Thymus (tissue), 11 donors: ENCODE results near the gene SPTBN1. TPM values are rescaled to one million over a fixed set of nuclear protein-coding genes. Genes with fewer than 3 reads are reported as not detected.

Experiments
- DNase-seq, 9 donors: peaks; one replicate each; pipeline ENCODE4 v3.0.0-alpha.2; 2013; ENCODE audit warnings: low spot score in 9 of 9, low read depth in 6 of 9, missing footprints in 1 of 9
- H3K27ac ChIP-seq, 2 donors: one replicate each; pipeline ENCODE4 v1.5.1; 2013; ENCODE audit warnings: control low read depth in 1 of 2, low read depth in 1 of 2, low read length in 1 of 2, mild to moderate bottlenecking in 1 of 2, moderate library complexity in 1 of 2
- H3K27me3 ChIP-seq, 2 donors: one replicate each; pipeline ENCODE4 v1.5.1; 2013; ENCODE audit warnings: low read length in 1 of 2; ENCODE audit not compliant: control insufficient read depth in 2 of 2, insufficient read depth in 1 of 2
- H3K36me3 ChIP-seq, 2 donors: one replicate each; pipeline ENCODE4 v1.5.1; 2013; ENCODE audit warnings: low read length in 1 of 2, mild to moderate bottlenecking in 1 of 2, moderate library complexity in 1 of 2; ENCODE audit not compliant: control insufficient read depth in 2 of 2, insufficient read depth in 2 of 2
- H3K4me1 ChIP-seq, 2 donors: one replicate each; pipeline ENCODE4 v1.5.1; 2013; ENCODE audit warnings: low read length in 2 of 2; ENCODE audit not compliant: control insufficient read depth in 2 of 2, insufficient read depth in 2 of 2
- H3K4me3 ChIP-seq, 2 donors: one replicate each; pipeline ENCODE4 v1.5.1; 2013; ENCODE audit warnings: low read length in 2 of 2, control low read depth in 1 of 2, mild to moderate bottlenecking in 1 of 2
- H3K9me3 ChIP-seq, 2 donors: one replicate each; pipeline ENCODE4 v1.5.1; 2013; ENCODE audit warnings: low read length in 1 of 2, mild to moderate bottlenecking in 1 of 2; ENCODE audit not compliant: control insufficient read depth in 2 of 2, insufficient read depth in 1 of 2
- WGBS: extraction: QIAGEN DNeasy Blood & Tissue Kit; methylation state at CpG from one replicate; pipeline ENCODE4 v1.1.7; 2013; 5-methylcytosine and 5-hydroxymethylcytosine counted together
- polyA plus RNA-seq: library from polyadenylated mRNA; stranded (reverse); fragments of 200-250 nt; gene quantifications from one replicate; pipeline ENCODE4 v1.2.3, GENCODE V29; 2013
- total RNA-seq: library from RNA; stranded (reverse); fragments of 120-200 nt; gene quantifications from one replicate; pipeline ENCODE4 v1.2.4, GENCODE V29; 2013
- donor health status: healthy.

SPTBN1 gene
- total and polyA plus RNA-seq, 2 donors: 37.1 to 74.4 TPM

- 98% methylated on average over 13 of the region's 13 CpGs for WGBS
- Histone ChIP-seq H3K27me3 (no peaks in the 10 kb centered on the region), H3K4me3 (no peak overlapping the region), H3K36me3 (peaks cover 6 to 17% of the 10 kb centered on the region in 2 donors), H3K27ac (no peak overlapping the region), H3K9me3 (no peaks in the 10 kb centered on the region), H3K4me1 (peaks cover 23 to 71% of the 10 kb centered on the region in 2 donors)
- no peak for DNase-seq
Measured at GRCh38 chr2:54595161-54595803, 139.2 kb downstream of the SPTBN1 start.

GRCh38 chr2:54595999-54596902 is 140.1 kb downstream of the SPTBN1 start:
- no peaks in the 10 kb centered on the region for H3K9me3 ChIP-seq
- peaks cover 18 to 67% of the 10 kb centered on the region in 2 donors for H3K4me1 ChIP-seq
- peaks cover 6 to 20% of the 10 kb centered on the region in 2 donors for H3K36me3 ChIP-seq
- peak overlapping the region; percentile 74 to 86 for H3K27ac ChIP-seq
- DNase-seq: peak in 1 of 9 donors; percentile 71
- H3K27me3 ChIP-seq: no peaks in the 10 kb centered on the region
- H3K4me3 ChIP-seq: no peak overlapping the region
- 56% methylated on average over 15 of the region's 15 CpGs for WGBS

GRCh38 chr2:54597153-54597848 is 141.2 kb downstream of the SPTBN1 start:
- WGBS: 24% methylated on average over 5 of the region's 5 CpGs
- peak in 1 of 9 donors; percentile 72 for DNase-seq
- H3K27ac ChIP-seq: peak overlapping the region; percentile 74

GRCh38 chr2:54598347-54599325 is 142.5 kb downstream of the SPTBN1 start:
- no peak for DNase-seq
- Histone ChIP-seq H3K27ac (no peak overlapping the region), H3K27me3 (no peaks in the 10 kb centered on the region), H3K9me3 (no peaks in the 10 kb centered on the region), H3K4me3 (no peak overlapping the region), H3K36me3 (peaks cover 6 to 20% of the 10 kb centered on the region in 2 donors), H3K4me1 (peaks cover 26 to 73% of the 10 kb centered on the region in 2 donors)
- 98% methylated on average over 14 of the region's 14 CpGs for WGBS

More at GRCh38 chr2:54597153-54597848, 141.2 kb downstream of the SPTBN1 start:
- peaks cover 18 to 70% of the 10 kb centered on the region in 2 donors for H3K4me1 ChIP-seq
- H3K4me3 ChIP-seq: no peak overlapping the region
- no peaks in the 10 kb centered on the region for H3K9me3 ChIP-seq
- H3K27me3 ChIP-seq: no peaks in the 10 kb centered on the region
- H3K36me3 ChIP-seq: peaks cover 6 to 20% of the 10 kb centered on the region in 2 donors

- Histone ChIP-seq H3K4me1 (peaks cover 33 to 79% of the 10 kb centered on the region in 2 donors), H3K27ac (peak overlapping the region in 1 of 2 donors; percentile 8), H3K36me3 (peaks cover 6 to 20% of the 10 kb centered on the region in 2 donors), H3K27me3 (no peaks in the 10 kb centered on the region), H3K4me3 (no peak overlapping the region), H3K9me3 (no peaks in the 10 kb centered on the region)
- WGBS: 97% methylated on average over 5 of the region's 5 CpGs
- no peak for DNase-seq
Measured at GRCh38 chr2:54599326-54599710, 143.2 kb downstream of the SPTBN1 start.

GRCh38 chr2:54599914-54600313 is 143.8 kb downstream of the SPTBN1 start:
- no peak overlapping the region for H3K4me3 ChIP-seq
- WGBS: 89% methylated on average over 4 of the region's 4 CpGs
- H3K27ac ChIP-seq: peak overlapping the region in 1 of 2 donors; percentile 58
- H3K9me3 ChIP-seq: no peaks in the 10 kb centered on the region
- DNase-seq: no peak
- peaks cover 6 to 20% of the 10 kb centered on the region in 2 donors for H3K36me3 ChIP-seq
- peaks cover 38 to 85% of the 10 kb centered on the region in 2 donors for H3K4me1 ChIP-seq
- no peaks in the 10 kb centered on the region for H3K27me3 ChIP-seq

- Histone ChIP-seq H3K9me3 (no peaks in the 10 kb centered on the region), H3K27me3 (no peaks in the 10 kb centered on the region), H3K4me1 (peaks cover 44 to 86% of the 10 kb centered on the region in 2 donors), H3K27ac (no peak overlapping the region), H3K36me3 (peaks cover 6 to 20% of the 10 kb centered on the region in 2 donors), H3K4me3 (no peak overlapping the region)
- WGBS: 68% methylated on average over 2 of the region's 2 CpGs
- DNase-seq: no peak
Measured at GRCh38 chr2:54601339-54601738, 145.2 kb downstream of the SPTBN1 start.

- peaks cover 6 to 22% of the 10 kb centered on the region in 2 donors for H3K36me3 ChIP-seq
- WGBS: 84% methylated on average over 5 of the region's 5 CpGs
- no peak overlapping the region for H3K4me3 ChIP-seq
- H3K27me3 ChIP-seq: no peaks in the 10 kb centered on the region
- peak overlapping the region; percentile 52 to 62 for H3K27ac ChIP-seq
- H3K9me3 ChIP-seq: no peaks in the 10 kb centered on the region
- DNase-seq: no peak
- peaks cover 31 to 75% of the 10 kb centered on the region in 2 donors for H3K4me1 ChIP-seq
Measured at GRCh38 chr2:54602736-54603322, 146.7 kb downstream of the SPTBN1 start.
